Astrocyte (in vitro differentiated cells and primary cell): ENCODE measurements around the gene EAPP. TPM values are rescaled to one million over a fixed set of nuclear protein-coding genes. Genes with fewer than 3 reads are reported as not detected.

Experiments used
- DNase-seq: peaks from one replicate; pipeline ENCODE4 v3.0.0-alpha.2; 2010; ENCODE audit warnings: low read depth
- FAIRE-seq: peaks from 2 replicates; lab custom pipeline; 2011; peaks lifted over from hg19 to GRCh38; lab: Jason Lieb, UNC
- H2AFZ ChIP-seq: 2 replicates; pipeline ENCODE4 v1.6.0; 2012; ENCODE audit warnings: low read depth, low read length, inconsistent platforms
- H3K27ac ChIP-seq: 2 replicates; pipeline ENCODE4 v1.5.1; 2011; ENCODE audit warnings: low read depth, low read length, inconsistent platforms
- H3K27me3 ChIP-seq: 2 replicates; pipeline ENCODE4 v1.6.0; 2011; ENCODE audit warnings: low read length, inconsistent platforms; ENCODE audit not compliant: insufficient read depth
- H3K36me3 ChIP-seq: 2 replicates; pipeline ENCODE4 v1.5.1; 2011; ENCODE audit warnings: low read length, inconsistent platforms; ENCODE audit not compliant: insufficient read depth
- H3K4me1 ChIP-seq: 2 replicates; pipeline ENCODE4 v1.5.1; 2011; ENCODE audit warnings: low read length, inconsistent platforms; ENCODE audit not compliant: insufficient read depth
- H3K4me2 ChIP-seq: 2 replicates; pipeline ENCODE4 v1.6.0; 2012; ENCODE audit warnings: low read length, inconsistent platforms
- H3K4me3 ChIP-seq: 2 replicates; pipeline ENCODE4 v1.5.1; 2011; ENCODE audit warnings: low read depth, mild to moderate bottlenecking, low read length, inconsistent platforms; ENCODE audit not compliant: insufficient read depth
- H3K79me2 ChIP-seq: 2 replicates; pipeline ENCODE4 v1.6.0; 2012; ENCODE audit warnings: mild to moderate bottlenecking, low read length, inconsistent platforms; ENCODE audit not compliant: insufficient read depth
- H3K9ac ChIP-seq: 2 replicates; pipeline ENCODE4 v1.6.0; 2012; ENCODE audit warnings: mild to moderate bottlenecking, low read length, inconsistent platforms
- H3K9me3 ChIP-seq: 2 replicates; pipeline ENCODE4 v1.5.1; 2012; ENCODE audit warnings: low read depth, mild to moderate bottlenecking, low read length, inconsistent platforms; ENCODE audit not compliant: insufficient read depth
- H4K20me1 ChIP-seq: 2 replicates; pipeline ENCODE4 v1.6.0; 2012; ENCODE audit warnings: low read length, inconsistent platforms; ENCODE audit not compliant: insufficient read depth
- H3K27ac Mint-ChIP-seq: one replicate; pipeline ENCODE4 v1.8.0; 2021; ENCODE audit warnings: mild to moderate bottlenecking, mixed read lengths; ENCODE audit not compliant: unreplicated experiment
- H3K27me3 Mint-ChIP-seq: one replicate; pipeline ENCODE4 v1.8.0; 2021; ENCODE audit warnings: low read depth, mixed read lengths; ENCODE audit not compliant: unreplicated experiment
- H3K36me3 Mint-ChIP-seq: one replicate; pipeline ENCODE4 v1.8.0; 2021; ENCODE audit warnings: low read depth, mixed read lengths; ENCODE audit not compliant: unreplicated experiment
- H3K4me1 Mint-ChIP-seq: one replicate; pipeline ENCODE4 v1.8.0; 2021; ENCODE audit warnings: low read depth, mixed read lengths; ENCODE audit not compliant: unreplicated experiment
- H3K4me3 Mint-ChIP-seq: one replicate; pipeline ENCODE4 v1.8.0; 2021; ENCODE audit warnings: mild to moderate bottlenecking, moderate library complexity, mixed read lengths; ENCODE audit not compliant: unreplicated experiment
- H3K9me3 Mint-ChIP-seq: one replicate; pipeline ENCODE4 v1.8.0; 2021; ENCODE audit warnings: mild to moderate bottlenecking, mixed read lengths; ENCODE audit not compliant: unreplicated experiment
- EZH2 ChIP-seq: IDR thresholded peaks from 2 replicates; pipeline ENCODE4 v1.6.1; 2012; ENCODE audit warnings: mild to moderate bottlenecking, low read length, inconsistent platforms; ENCODE audit not compliant: insufficient read depth
- total RNA-seq: library from RNA; stranded (reverse); gene quantifications from 2 replicates; pipeline ENCODE4 v1.2.1, GENCODE V29; 2021
- TF ChIP-seq, protein P1 (sequence below): IDR thresholded peaks from 2 replicates; pipeline ENCODE4 v1.5.1; 2011; ENCODE audit warnings: low read depth, mild to moderate bottlenecking, inconsistent platforms, low read length, moderate library complexity; ENCODE audit not compliant: insufficient read depth

Gene EAPP
- total RNA-seq, 1 donor from 2014 or later, result 47.9 TPM

DNA sequence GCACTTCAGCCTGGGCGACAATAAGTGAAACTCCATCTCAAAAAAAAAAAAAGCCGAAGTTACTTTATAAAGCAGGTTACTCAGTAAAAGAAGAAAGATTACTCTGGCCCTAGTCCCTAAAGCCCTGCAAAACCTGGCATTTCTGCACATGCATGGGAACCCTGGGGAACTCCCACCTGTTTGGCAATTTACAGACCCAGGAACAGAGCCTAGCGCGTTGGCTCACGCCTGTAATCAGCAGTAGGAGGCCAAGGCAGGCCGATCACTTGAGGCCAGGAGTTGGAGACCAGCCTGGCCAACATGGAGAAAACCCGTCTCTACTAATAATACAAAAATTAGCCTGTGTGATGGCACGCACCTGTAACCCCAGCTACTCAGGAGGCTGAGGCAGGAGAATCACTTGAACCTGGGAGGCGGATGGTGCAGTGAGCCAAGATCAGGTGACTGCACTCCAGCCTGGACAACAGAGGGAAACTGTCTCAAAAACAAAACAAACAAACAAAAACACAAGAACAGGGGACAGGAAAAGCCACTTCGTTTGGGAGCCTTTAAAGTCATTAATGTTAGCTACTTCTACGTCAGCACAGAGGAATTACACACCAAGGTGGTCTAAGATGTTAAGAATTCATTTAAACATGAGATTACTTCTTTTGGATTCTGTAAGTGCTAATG lies 43.4 kb downstream of the EAPP start:
- Histone ChIP-seq H3K36me3 (no peaks in the 10 kb centered on the region), H3K27me3 (no peaks in the 10 kb centered on the region), H3K4me3 (no peak overlapping the region), H4K20me1 (no peaks in the 10 kb centered on the region), H3K4me2 (peak overlapping the region; percentile 63), H3K9me3 (no peaks in the 10 kb centered on the region), H3K9ac (no peak overlapping the region), H2AFZ (peak overlapping the region; percentile 81), H3K27ac (peak overlapping the region; percentile 97), H3K79me2 (no peaks in the 10 kb centered on the region), H3K4me1 (peaks cover 16% of the 10 kb centered on the region)
- TF ChIP-seq, protein P1, sequence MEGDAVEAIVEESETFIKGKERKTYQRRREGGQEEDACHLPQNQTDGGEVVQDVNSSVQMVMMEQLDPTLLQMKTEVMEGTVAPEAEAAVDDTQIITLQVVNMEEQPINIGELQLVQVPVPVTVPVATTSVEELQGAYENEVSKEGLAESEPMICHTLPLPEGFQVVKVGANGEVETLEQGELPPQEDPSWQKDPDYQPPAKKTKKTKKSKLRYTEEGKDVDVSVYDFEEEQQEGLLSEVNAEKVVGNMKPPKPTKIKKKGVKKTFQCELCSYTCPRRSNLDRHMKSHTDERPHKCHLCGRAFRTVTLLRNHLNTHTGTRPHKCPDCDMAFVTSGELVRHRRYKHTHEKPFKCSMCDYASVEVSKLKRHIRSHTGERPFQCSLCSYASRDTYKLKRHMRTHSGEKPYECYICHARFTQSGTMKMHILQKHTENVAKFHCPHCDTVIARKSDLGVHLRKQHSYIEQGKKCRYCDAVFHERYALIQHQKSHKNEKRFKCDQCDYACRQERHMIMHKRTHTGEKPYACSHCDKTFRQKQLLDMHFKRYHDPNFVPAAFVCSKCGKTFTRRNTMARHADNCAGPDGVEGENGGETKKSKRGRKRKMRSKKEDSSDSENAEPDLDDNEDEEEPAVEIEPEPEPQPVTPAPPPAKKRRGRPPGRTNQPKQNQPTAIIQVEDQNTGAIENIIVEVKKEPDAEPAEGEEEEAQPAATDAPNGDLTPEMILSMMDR, result no peak
- TF ChIP-seq EZH2, result no peak
- DNase-seq (peak; percentile 7), FAIRE-seq (no peak)
- H3K27me3 Mint-ChIP-seq, result no peaks in the 10 kb centered on the region
- peaks cover 14% of the 10 kb centered on the region for H3K4me1 Mint-ChIP-seq
- H3K27ac Mint-ChIP-seq, result peak overlapping the region; percentile 99
- H3K9me3 Mint-ChIP-seq, result no peaks in the 10 kb centered on the region
- H3K36me3 Mint-ChIP-seq, result no peaks in the 10 kb centered on the region
- H3K4me3 Mint-ChIP-seq, result no peak overlapping the region

DNA sequence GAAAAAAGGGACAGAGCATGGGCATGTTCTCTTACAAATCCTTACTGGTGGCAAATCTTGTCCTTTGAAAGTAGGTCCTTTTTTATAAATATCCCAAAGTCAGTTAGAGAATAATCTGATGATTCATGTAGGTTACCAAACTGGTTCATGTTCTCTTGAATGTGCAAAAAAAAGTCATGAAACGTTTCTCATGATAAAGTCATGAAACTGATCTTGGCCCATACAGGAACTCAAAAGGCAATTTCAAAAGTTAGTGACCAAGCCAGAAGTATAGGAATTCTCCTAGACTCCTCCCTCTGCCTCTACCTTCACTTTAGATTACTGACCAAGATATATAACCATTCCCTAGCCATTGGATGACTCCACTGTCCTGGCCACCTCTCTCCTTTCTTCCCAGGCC lies 50.2 kb downstream of the EAPP start:
- Histone ChIP-seq H3K4me3 (no peak overlapping the region), H3K36me3 (no peaks in the 10 kb centered on the region), H3K4me2 (no peak overlapping the region), H3K79me2 (no peaks in the 10 kb centered on the region), H3K4me1 (no peaks in the 10 kb centered on the region), H3K27me3 (no peaks in the 10 kb centered on the region), H4K20me1 (no peaks in the 10 kb centered on the region), H3K9ac (no peak overlapping the region), H3K9me3 (no peaks in the 10 kb centered on the region), H2AFZ (no peak overlapping the region), H3K27ac (no peak overlapping the region)
- Mint-ChIP-seq H3K4me3 (no peak overlapping the region), H3K9me3 (no peaks in the 10 kb centered on the region), H3K27ac (no peak overlapping the region), H3K36me3 (no peaks in the 10 kb centered on the region), H3K4me1 (no peaks in the 10 kb centered on the region), H3K27me3 (no peaks in the 10 kb centered on the region)
- FAIRE-seq (no peak), DNase-seq (no peak)
- TF ChIP-seq EZH2, result no peak
- TF ChIP-seq, protein P1, result no peak

DNA sequence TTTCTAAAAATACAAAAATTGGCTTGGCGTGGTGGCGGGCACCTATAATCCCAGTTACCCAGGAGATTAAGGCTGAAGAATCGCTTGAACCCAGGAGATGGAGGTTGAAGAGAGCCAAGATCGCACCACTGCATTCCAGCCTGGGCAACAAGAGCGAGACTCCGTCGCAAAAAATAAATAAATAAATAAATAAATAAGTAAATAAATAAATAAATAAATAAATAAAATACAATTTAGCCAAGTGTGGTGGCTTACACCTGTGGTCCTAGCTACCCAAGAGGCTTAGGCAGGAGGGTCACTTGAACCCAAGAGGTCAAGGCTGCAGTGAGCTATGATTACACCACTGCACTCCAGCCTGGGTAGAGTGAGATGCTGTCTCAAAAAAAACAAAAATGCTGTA lies 51.0 kb downstream of the EAPP start:
- Mint-ChIP-seq H3K4me3 (no peak overlapping the region), H3K4me1 (no peaks in the 10 kb centered on the region), H3K9me3 (no peaks in the 10 kb centered on the region), H3K27ac (no peak overlapping the region), H3K27me3 (no peaks in the 10 kb centered on the region), H3K36me3 (no peaks in the 10 kb centered on the region)
- no peaks in the 10 kb centered on the region for H3K9me3 ChIP-seq
- FAIRE-seq (no peak), DNase-seq (no peak)
- no peak overlapping the region for H3K4me3 ChIP-seq
- H3K27me3 ChIP-seq, result no peaks in the 10 kb centered on the region
- H3K4me1 ChIP-seq, result no peaks in the 10 kb centered on the region
- H3K36me3 ChIP-seq, result no peaks in the 10 kb centered on the region
- TF ChIP-seq EZH2, result no peak
- TF ChIP-seq, protein P1, result no peak
- no peak overlapping the region for H3K9ac ChIP-seq
- no peak overlapping the region for H3K4me2 ChIP-seq
- H2AFZ ChIP-seq, result no peak overlapping the region
- H3K79me2 ChIP-seq, result no peaks in the 10 kb centered on the region
- H3K27ac ChIP-seq, result no peak overlapping the region
- no peaks in the 10 kb centered on the region for H4K20me1 ChIP-seq
